Umbilical cord (tissue), 2 donors: ENCODE data around the gene ALDH18A1. TPM values are rescaled to one million over a fixed set of nuclear protein-coding genes. Genes with fewer than 3 reads are reported as not detected.

Experiments used
- DNase-seq: peaks from one replicate; pipeline ENCODE4 v3.0.0-alpha.2; 2015; ENCODE audit warnings: low spot score
- total RNA-seq: library from RNA; depleted of rRNA; stranded (reverse); fragments of >200 nt; gene quantifications from one replicate; pipeline ENCODE4 v1.2.3, GENCODE V29; 2014; ENCODE audit warnings: low replicate concordance; ENCODE audit not compliant: insufficient read depth

Gene ALDH18A1
- total RNA-seq, 1 donor from 2014 or later, result 168 TPM

DNA sequence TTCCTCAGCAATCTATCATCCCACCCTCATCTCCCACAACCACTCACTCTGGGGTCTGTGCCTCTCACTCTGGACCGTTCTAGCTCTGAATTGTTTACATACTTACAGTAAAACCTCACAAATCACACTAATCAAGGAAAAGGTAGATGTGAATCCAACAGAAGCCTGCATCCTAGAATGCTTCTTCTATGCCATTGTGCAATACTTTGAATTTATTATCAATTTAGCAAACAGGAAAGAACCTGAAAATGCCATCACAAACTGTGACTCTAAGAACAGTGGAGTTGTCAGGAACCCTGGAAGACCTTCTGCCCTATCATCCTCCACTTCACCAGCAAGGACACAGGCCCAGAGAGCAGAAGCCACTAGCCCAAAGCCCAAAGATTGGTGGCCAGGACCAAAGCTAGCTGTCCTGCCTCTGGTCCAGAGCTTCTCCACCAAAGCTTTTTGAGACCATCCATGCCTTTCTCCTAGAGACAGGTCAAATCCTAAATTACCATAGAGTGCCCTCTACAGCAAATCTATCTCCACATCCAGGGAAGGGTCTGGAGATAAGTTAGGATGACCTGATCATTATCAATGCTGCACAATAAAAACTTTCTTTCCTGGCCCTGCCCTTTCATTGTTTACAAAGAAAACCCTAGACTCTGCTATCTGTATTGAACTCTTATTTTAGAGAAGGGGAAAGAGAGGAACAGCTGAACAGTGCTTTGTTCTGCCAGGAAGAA lies 97.8 kb downstream of the ALDH18A1 start:
- no peak for DNase-seq

DNA sequence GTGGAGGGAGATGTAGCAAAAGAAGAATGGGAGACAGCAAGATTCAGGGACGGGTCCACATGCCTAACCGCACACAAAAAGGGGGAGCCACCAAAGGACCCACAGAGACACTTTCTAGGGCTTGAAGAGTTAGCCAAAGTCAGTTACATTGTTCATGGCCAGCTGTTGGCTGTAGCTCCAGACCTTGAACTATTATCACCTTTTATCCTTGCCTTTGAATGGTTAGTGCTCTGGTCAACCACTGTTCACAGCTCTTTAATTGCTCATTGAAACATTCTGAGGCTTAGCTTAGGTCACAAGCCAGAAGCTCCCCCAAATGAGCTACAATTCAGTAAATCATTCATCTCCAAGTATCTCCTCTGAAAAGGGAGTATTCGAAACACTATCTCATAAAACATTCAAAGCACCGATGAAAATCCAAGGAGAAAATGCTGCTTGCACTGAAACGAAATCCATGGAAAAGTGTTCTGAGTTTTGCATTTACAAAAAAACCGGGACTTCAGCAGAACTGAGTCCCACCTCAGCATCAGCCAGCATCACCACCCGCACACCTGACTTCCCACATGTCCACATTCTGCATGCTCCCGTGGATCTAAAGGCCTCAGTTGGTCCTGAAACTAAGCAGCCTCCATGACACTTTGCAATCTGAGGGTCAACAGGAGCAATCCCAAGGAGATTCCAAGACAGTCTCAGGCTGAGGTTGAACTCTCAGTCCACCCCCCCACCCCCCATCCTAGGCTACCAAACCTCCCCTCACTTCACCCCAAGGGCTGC lies 99.3 kb downstream of the ALDH18A1 start:
- DNase-seq, result no peak

Other genes with a start within 250 kb of the ALDH18A1 start
- 426 TPM for gene SORBS1, start 95.3 kb downstream of the ALDH18A1 start, total RNA-seq
- gene TCTN3, start 37.2 kb upstream of the ALDH18A1 start, total RNA-seq, result 12.8 TPM
- gene ENTPD1, start 99.5 kb upstream of the ALDH18A1 start, total RNA-seq, result 141 TPM